Caco-2 (cell line): ENCODE data around the gene FNBP1. TPM values are rescaled to one million over a fixed set of nuclear protein-coding genes. Genes with fewer than 3 reads are reported as not detected.
"Not testable (repeated sequence)": the region's sequence is repeated elsewhere in the genome, so short reads cannot be mapped to it uniquely, and the experiment has no call there.

Experiments
- BruUV-seq: library from RNA; stranded (reverse); fragments of 400-500 nt; replicated peaks from 2 replicates; lab custom pipeline; 2021; lab: Mats Ljungman, UMichigan
- CTCF ChIA-PET: fragments of 300-600 bp; sonication (Branson Sonifier 250); formaldehyde crosslinking; loops from one replicate; lab custom pipeline; 2022; ENCODE audit warnings: antibody characterized with exemption; lab: Charles Lee
- POLR2A ChIA-PET: fragments of 300-600 bp; sonication (Branson Sonifier 250); formaldehyde crosslinking; loops from one replicate; lab custom pipeline; 2022; ENCODE audit warnings: antibody characterized with exemption; lab: Charles Lee
- DNase-seq, 2 experiments: peaks; one replicate each; pipeline versions ENCODE4 v3.0.0 to v3.0.0-alpha.2; 2020 to 2022
- H3K27me3 ChIP-seq: replicated peaks from 2 replicates; pipeline ENCODE4 v1.6.0; 2011; ENCODE audit warnings: low read length; ENCODE audit not compliant: control insufficient read depth, insufficient read depth
- H3K36me3 ChIP-seq: 2 replicates; pipeline ENCODE4 v1.5.1; 2011; ENCODE audit warnings: low read length; ENCODE audit not compliant: control insufficient read depth, insufficient read depth
- H3K4me1 ChIP-seq: fragments of 250-450 bp; sonication (Bioruptor Pico); 2 replicates; pipeline ENCODE4 v1.5.1; 2020; ENCODE audit warnings: mild to moderate bottlenecking
- H3K4me3 ChIP-seq: 2 replicates; pipeline ENCODE4 v1.5.1; 2011; ENCODE audit warnings: low read depth, mild to moderate bottlenecking, control low read depth, low read length
- H3K9me3 ChIP-seq: fragments of 250-450 bp; sonication (Bioruptor Pico); 2 replicates; pipeline ENCODE4 v1.5.1; 2020; ENCODE audit warnings: mild to moderate bottlenecking, moderate library complexity
- H3K27ac Mint-ChIP-seq: one replicate; pipeline ENCODE4 v1.8.0; 2022; ENCODE audit warnings: mixed read lengths; ENCODE audit not compliant: unreplicated experiment
- H3K27me3 Mint-ChIP-seq: one replicate; pipeline ENCODE4 v1.8.0; 2022; ENCODE audit warnings: mixed read lengths; ENCODE audit not compliant: insufficient read depth, unreplicated experiment
- H3K36me3 Mint-ChIP-seq: one replicate; pipeline ENCODE4 v1.8.0; 2022; ENCODE audit warnings: mild to moderate bottlenecking, mixed read lengths; ENCODE audit not compliant: insufficient read depth, unreplicated experiment
- H3K4me1 Mint-ChIP-seq: one replicate; pipeline ENCODE4 v1.8.0; 2022; ENCODE audit warnings: low read depth, mixed read lengths; ENCODE audit not compliant: unreplicated experiment
- H3K4me3 Mint-ChIP-seq: one replicate; pipeline ENCODE4 v1.8.0; 2022; ENCODE audit warnings: mild to moderate bottlenecking, moderate library complexity, mixed read lengths; ENCODE audit not compliant: unreplicated experiment
- H3K9me3 Mint-ChIP-seq: one replicate; pipeline ENCODE4 v1.8.0; 2022; ENCODE audit warnings: mixed read lengths; ENCODE audit not compliant: unreplicated experiment
- CTCF ChIP-seq, 2 experiments: fragments of 200-600 bp in 1 of 2; IDR thresholded peaks; 1 replicate in 1 of 2; 2 replicates in 1 of 2; pipeline versions ENCODE4 v1.5.1 to v1.8.0; 2011 to 2022; ENCODE audit warnings: antibody characterized with exemption in 1 of 2, control low read depth in 1 of 2, inconsistent platforms in 1 of 2, low read depth in 1 of 2, low read length in 1 of 2, mild to moderate bottlenecking in 1 of 2, moderate library complexity in 1 of 2; ENCODE audit not compliant: insufficient read depth in 1 of 2, severe bottlenecking in 1 of 2, unreplicated experiment in 1 of 2
- intact Hi-C: fragments of 100-400 bp; cut with micrococcal nuclease; formaldehyde crosslinking; loops from one replicate; pipeline ENCODE4 v1.10.0; 2022; ENCODE audit not compliant: unreplicated experiment
- total RNA-seq: library from RNA; stranded (reverse); gene quantifications from 2 replicates; pipeline ENCODE4 v1.2.3, GENCODE V29; 2022

FNBP1 gene
- total RNA-seq, 1 experiment from 2014 or later, result 33.2 TPM

GRCh38 chr9:129996161-129996830 lies 46.7 kb downstream of the FNBP1 start:
- Mint-ChIP-seq H3K27me3 (no peaks in the 10 kb centered on the region), H3K27ac (no peak overlapping the region), H3K9me3 (no peaks in the 10 kb centered on the region), H3K36me3 (no peaks in the 10 kb centered on the region), H3K4me1 (peaks cover 14% of the 10 kb centered on the region), H3K4me3 (no peak overlapping the region)
- H3K9me3 ChIP-seq, result no peaks in the 10 kb centered on the region
- ChIA-PET POLR2A (no interaction called here), CTCF (no interaction called here)
- no TSS peak for BruUV-seq
- no peak for TF ChIP-seq CTCF (IDR thresholded peaks at IDR 0.05; ENCODE audit: insufficient read depth in 1 of 2, low read depth in 1 of 2, low read length in 1 of 2, severe bottlenecking in 1 of 2, unreplicated experiment in 1 of 2)
- H3K4me3 ChIP-seq, result no peak overlapping the region
- intact Hi-C loops, result no loop called here
- no peak for DNase-seq
- no peaks in the 10 kb centered on the region for H3K36me3 ChIP-seq
- no peaks in the 10 kb centered on the region for H3K4me1 ChIP-seq
- H3K27me3 ChIP-seq, result no peaks in the 10 kb centered on the region

GRCh38 chr9:129995409-129996160 lies 47.4 kb downstream of the FNBP1 start:
- H3K36me3 ChIP-seq, result no peaks in the 10 kb centered on the region
- H3K9me3 ChIP-seq, result no peaks in the 10 kb centered on the region
- DNase-seq, result no peak
- ChIA-PET POLR2A (no interaction called here), CTCF (no interaction called here)
- no peak for TF ChIP-seq CTCF (IDR thresholded peaks at IDR 0.05; ENCODE audit: insufficient read depth in 1 of 2, low read depth in 1 of 2, low read length in 1 of 2, severe bottlenecking in 1 of 2, unreplicated experiment in 1 of 2)
- no peak overlapping the region for H3K27ac Mint-ChIP-seq
- H3K27me3 Mint-ChIP-seq, result no peaks in the 10 kb centered on the region
- H3K4me3 ChIP-seq, result no peak overlapping the region
- H3K4me1 Mint-ChIP-seq, result peaks cover 14% of the 10 kb centered on the region
- no peaks in the 10 kb centered on the region for H3K9me3 Mint-ChIP-seq
- H3K27me3 ChIP-seq, result no peaks in the 10 kb centered on the region
- intact Hi-C loops, result no loop called here
- H3K4me1 ChIP-seq, result no peaks in the 10 kb centered on the region
- no peaks in the 10 kb centered on the region for H3K36me3 Mint-ChIP-seq
- H3K4me3 Mint-ChIP-seq, result no peak overlapping the region
- BruUV-seq, result no TSS peak

GRCh38 chr9:129994882-129995281 lies 48.1 kb downstream of the FNBP1 start:
- H3K4me1 Mint-ChIP-seq, result peaks cover 14% of the 10 kb centered on the region
- ChIA-PET CTCF (no interaction called here), POLR2A (no interaction called here)
- no peak for TF ChIP-seq CTCF (IDR thresholded peaks at IDR 0.05; ENCODE audit: insufficient read depth in 1 of 2, low read depth in 1 of 2, low read length in 1 of 2, severe bottlenecking in 1 of 2, unreplicated experiment in 1 of 2)
- intact Hi-C loops, result no loop called here
- no peaks in the 10 kb centered on the region for H3K9me3 ChIP-seq
- H3K4me3 Mint-ChIP-seq, result no peak overlapping the region
- H3K27ac Mint-ChIP-seq, result no peak overlapping the region
- no peaks in the 10 kb centered on the region for H3K4me1 ChIP-seq
- H3K27me3 Mint-ChIP-seq, result no peaks in the 10 kb centered on the region
- H3K27me3 ChIP-seq, result no peaks in the 10 kb centered on the region
- H3K36me3 Mint-ChIP-seq, result no peaks in the 10 kb centered on the region
- H3K36me3 ChIP-seq, result no peaks in the 10 kb centered on the region
- no peak for DNase-seq
- H3K4me3 ChIP-seq, result no peak overlapping the region
- BruUV-seq, result no TSS peak
- no peaks in the 10 kb centered on the region for H3K9me3 Mint-ChIP-seq

GRCh38 chr9:129991139-129991538 lies 51.9 kb downstream of the FNBP1 start:
- H3K4me3 Mint-ChIP-seq, H3K27ac Mint-ChIP-seq, CTCF ChIA-PET: not testable (repeated sequence)

More at GRCh38 chr9:129991139-129991538, 51.9 kb downstream of the FNBP1 start:
- POLR2A ChIA-PET, H3K36me3 Mint-ChIP-seq, H3K36me3 ChIP-seq, intact Hi-C loops, H3K9me3 ChIP-seq, H3K9me3 Mint-ChIP-seq, DNase-seq, H3K4me3 ChIP-seq, H3K27me3 Mint-ChIP-seq, H3K27me3 ChIP-seq, H3K4me1 ChIP-seq, BruUV-seq: not testable (repeated sequence)
- H3K4me1 Mint-ChIP-seq, result peaks cover 14% of the 10 kb centered on the region
